ENCODE data around the gene MAN2B2.

DNA sequence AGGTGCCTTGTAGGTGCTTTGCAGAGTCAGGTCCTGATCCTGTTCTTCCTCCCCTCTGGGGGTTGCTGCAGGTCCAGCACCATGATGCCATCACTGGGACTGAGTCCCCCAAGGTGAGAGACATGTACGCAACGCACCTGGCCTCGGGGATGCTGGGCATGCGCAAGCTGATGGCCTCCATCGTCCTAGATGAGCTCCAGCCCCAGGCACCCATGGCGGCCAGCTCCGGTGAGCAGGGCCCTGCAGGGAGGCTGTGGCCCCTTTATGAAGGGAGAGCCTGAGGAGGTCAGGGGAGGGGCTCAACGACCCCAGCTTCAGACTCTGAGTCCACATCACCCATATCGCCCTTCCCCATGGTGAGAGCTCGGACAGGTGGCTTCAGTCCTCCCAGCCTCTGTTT lies 23.1 kb downstream of the MAN2B2 start:
- TF ChIP-seq, protein P1, sequence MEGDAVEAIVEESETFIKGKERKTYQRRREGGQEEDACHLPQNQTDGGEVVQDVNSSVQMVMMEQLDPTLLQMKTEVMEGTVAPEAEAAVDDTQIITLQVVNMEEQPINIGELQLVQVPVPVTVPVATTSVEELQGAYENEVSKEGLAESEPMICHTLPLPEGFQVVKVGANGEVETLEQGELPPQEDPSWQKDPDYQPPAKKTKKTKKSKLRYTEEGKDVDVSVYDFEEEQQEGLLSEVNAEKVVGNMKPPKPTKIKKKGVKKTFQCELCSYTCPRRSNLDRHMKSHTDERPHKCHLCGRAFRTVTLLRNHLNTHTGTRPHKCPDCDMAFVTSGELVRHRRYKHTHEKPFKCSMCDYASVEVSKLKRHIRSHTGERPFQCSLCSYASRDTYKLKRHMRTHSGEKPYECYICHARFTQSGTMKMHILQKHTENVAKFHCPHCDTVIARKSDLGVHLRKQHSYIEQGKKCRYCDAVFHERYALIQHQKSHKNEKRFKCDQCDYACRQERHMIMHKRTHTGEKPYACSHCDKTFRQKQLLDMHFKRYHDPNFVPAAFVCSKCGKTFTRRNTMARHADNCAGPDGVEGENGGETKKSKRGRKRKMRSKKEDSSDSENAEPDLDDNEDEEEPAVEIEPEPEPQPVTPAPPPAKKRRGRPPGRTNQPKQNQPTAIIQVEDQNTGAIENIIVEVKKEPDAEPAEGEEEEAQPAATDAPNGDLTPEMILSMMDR (conservative IDR thresholded peaks at IDR 0.05; ENCODE audit: low read depth, low read length): no peak
- TF ChIP-seq, protein P2, sequence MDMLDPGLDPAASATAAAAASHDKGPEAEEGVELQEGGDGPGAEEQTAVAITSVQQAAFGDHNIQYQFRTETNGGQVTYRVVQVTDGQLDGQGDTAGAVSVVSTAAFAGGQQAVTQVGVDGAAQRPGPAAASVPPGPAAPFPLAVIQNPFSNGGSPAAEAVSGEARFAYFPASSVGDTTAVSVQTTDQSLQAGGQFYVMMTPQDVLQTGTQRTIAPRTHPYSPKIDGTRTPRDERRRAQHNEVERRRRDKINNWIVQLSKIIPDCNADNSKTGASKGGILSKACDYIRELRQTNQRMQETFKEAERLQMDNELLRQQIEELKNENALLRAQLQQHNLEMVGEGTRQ (IDR thresholded peaks at IDR 0.05; ENCODE audit: low read depth, low read length): no peak

Data from IMR-90 (cell line).